K562 (cell line): ENCODE results near the gene MAP3K19. TPM values are rescaled to one million over a fixed set of nuclear protein-coding genes. Genes with fewer than 3 reads are reported as not detected.

Experiments
- ELF4 ChIP-seq: fragments of 450-650 bp; formaldehyde crosslinking; IDR thresholded peaks from 2 replicates; pipeline ENCODE4 v1.4.0; 2022; ENCODE audit warnings: missing genetic modification characterization
- EP400 ChIP-seq: fragments of 450-650 bp; IDR thresholded peaks from 2 replicates; pipeline ENCODE4 v1.6.1; 2017; ENCODE audit warnings: antibody characterized with exemption, mild to moderate bottlenecking, moderate library complexity
- FOXK2 ChIP-seq, 2 experiments: fragments of 450-650 bp; IDR thresholded peaks in 1 of 2; conservative IDR thresholded peaks in 1 of 2; 2 replicates each; pipeline ENCODE4 v1.6.1; 2016; ENCODE audit warnings: low read depth in 2 of 2, mild to moderate bottlenecking in 1 of 2
- HDAC1 ChIP-seq, 2 experiments: fragments of 450-650 bp; IDR thresholded peaks; 2 replicates each; pipeline ENCODE4 v1.6.1; 2016 to 2017; ENCODE audit warnings: inconsistent platforms in 1 of 2, mild to moderate bottlenecking in 1 of 2, moderate library complexity in 1 of 2
- HNRNPH1 ChIP-seq: fragments of 200-400 bp; formaldehyde crosslinking; optimal IDR thresholded peaks from 2 replicates; pipeline ENCODE3; 2017; ENCODE audit warnings: low read depth, mild to moderate bottlenecking, low read length, moderate library complexity
- JUNB ChIP-seq: fragments of 450-650 bp; formaldehyde crosslinking; conservative IDR thresholded peaks from 2 replicates; pipeline ENCODE4 v1.4.0; 2020; ENCODE audit warnings: mild to moderate bottlenecking
- MCM3 ChIP-seq: fragments of 450-650 bp; IDR thresholded peaks from 2 replicates; pipeline ENCODE4 v1.6.1; 2016
- NR1H2 ChIP-seq: sonication (generic); formaldehyde crosslinking; IDR thresholded peaks from 2 replicates; pipeline ENCODE4 v1.4.0; 2020; ENCODE audit warnings: mild to moderate bottlenecking, missing genetic modification reagents
- PML ChIP-seq: IDR thresholded peaks from 2 replicates; pipeline ENCODE4 v1.6.1; 2012; ENCODE audit warnings: low read length, inconsistent platforms
- POLR2AphosphoS2 ChIP-seq: IDR thresholded peaks from 2 replicates; pipeline ENCODE4 v1.6.1; 2012; ENCODE audit warnings: low read length, improper control_type of control experiment
- POLR3A ChIP-seq: IDR thresholded peaks from 2 replicates; pipeline ENCODE4 v1.6.1; 2011; ENCODE audit warnings: borderline replicate concordance, mild to moderate bottlenecking, moderate library complexity; ENCODE audit not compliant: insufficient read length, insufficient read depth; ENCODE audit errors: extremely low read depth
- SIX5 ChIP-seq, 2 experiments: IDR thresholded peaks; 2 replicates each; pipeline ENCODE4 v1.6.1; 2011; ENCODE audit warnings: low read length in 2 of 2, borderline replicate concordance in 1 of 2, low read depth in 1 of 2, mild to moderate bottlenecking in 1 of 2, moderate library complexity in 1 of 2; ENCODE audit not compliant: insufficient read depth in 1 of 2
- SMARCE1 ChIP-seq: fragments of 450-650 bp; IDR thresholded peaks from 2 replicates; pipeline ENCODE4 v1.7.1; 2016; ENCODE audit warnings: mild to moderate bottlenecking
- TBP ChIP-seq: optimal IDR thresholded peaks from 2 replicates; pipeline ENCODE3; 2011; ENCODE audit warnings: low read depth, low read length, improper control_type of control experiment
- ZNF589 ChIP-seq: fragments of 200-800 bp; sonication (Bioruptor generic); IDR thresholded peaks from 2 replicates; pipeline ENCODE4 v1.6.1; 2016; ENCODE audit warnings: low read depth, missing genetic modification characterization, missing compliant biosample characterization
- ZNF766 ChIP-seq: fragments of 200-800 bp; sonication (Bioruptor generic); conservative IDR thresholded peaks from 2 replicates; pipeline ENCODE4 v1.6.1; 2016; ENCODE audit warnings: missing genetic modification characterization, missing compliant biosample characterization
- polyA plus RNA-seq, 8 experiments: library from polyadenylated mRNA; depleted of rRNA in 4 of 8; stranded (reverse) in 5 of 8; unstranded in 3 of 8; fragments of >200 nt; fragmentation: Nextera tagmentation in 2 of 8; fragmentation: Illumina TruSeq in 1 of 8; extraction: Ambion mirVana in 2 of 8; extraction: Trizol in 1 of 8; gene quantifications; 2 replicates each; pipeline versions ENCODE4 v1.2.1 to v1.2.3, GENCODE V29; 2011 to 2014; ENCODE audit warnings: inconsistent platforms in 1 of 8, missing spikeins in 1 of 8
- total RNA-seq, 7 experiments: library from RNA; depleted of rRNA in 6 of 7; stranded (reverse); fragments of >200 nt in 6 of 7; fragmentation: Illumina TruSeq in 2 of 7; extraction: Trizol in 2 of 7; gene quantifications; 2 replicates each; pipeline versions ENCODE4 v1.2.1 to v1.2.3, GENCODE V29; 2011 to 2021; ENCODE audit warnings: low replicate concordance in 1 of 7
- TF ChIP-seq, protein P1 (sequence below): fragments of 200-800 bp; sonication (Bioruptor generic); IDR thresholded peaks from 2 replicates; pipeline ENCODE4 v1.6.1; 2017; ENCODE audit warnings: missing genetic modification characterization, missing compliant biosample characterization
- TF ChIP-seq, protein P2 (sequence below): sonication (generic); formaldehyde crosslinking; IDR thresholded peaks from 2 replicates; pipeline ENCODE4 v1.8.1; 2023; ENCODE audit warnings: mild to moderate bottlenecking, missing genetic modification reagents

The MAP3K19 gene
- total and polyA plus RNA-seq, 9 of the 15 experiments (the other 6 are each of a cell fraction or from before 2014, with no cell fraction given): 0.29 TPM; not detected in 8

DNA sequence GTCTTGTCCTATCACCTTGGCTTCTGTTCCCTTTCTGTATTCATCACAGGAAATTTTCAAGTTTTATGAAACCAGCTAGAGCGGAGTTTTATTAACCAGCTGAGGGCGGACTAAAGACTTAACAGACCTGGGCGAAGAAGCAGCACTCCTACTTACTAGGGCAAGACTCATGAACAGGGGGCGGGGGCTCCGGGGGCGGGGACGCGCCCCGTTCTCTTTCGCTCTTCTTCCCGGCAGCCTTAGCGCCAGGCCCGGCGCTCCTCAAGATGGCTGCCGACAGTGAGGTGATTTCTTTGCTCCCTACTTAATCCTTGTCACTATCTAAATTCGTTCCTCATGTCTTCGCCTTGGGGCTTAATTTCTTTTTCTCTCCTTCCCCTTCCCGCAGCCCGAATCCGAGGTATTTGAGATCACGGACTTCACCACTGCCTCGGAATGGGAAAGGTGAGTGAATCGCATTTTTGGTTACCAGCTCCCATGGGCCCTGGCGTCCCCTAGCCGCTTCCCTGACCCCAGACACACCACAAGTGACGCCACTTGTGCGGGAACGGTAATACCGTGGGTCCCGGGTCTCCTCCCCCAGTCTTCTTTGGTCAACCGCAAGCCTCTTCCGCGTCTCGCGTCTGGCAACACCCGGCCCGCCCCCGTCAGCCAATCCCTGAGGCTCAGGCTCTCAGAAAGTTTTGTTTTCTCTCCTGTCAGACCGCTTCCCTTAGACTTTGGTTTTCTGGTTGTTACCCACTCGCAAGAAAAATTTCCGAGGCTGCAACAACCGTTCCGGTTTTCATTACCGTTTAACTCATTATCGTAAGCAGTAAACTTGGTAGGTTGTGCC is 5.0 kb upstream of the MAP3K19 start, which contains the start of gene RAB3GAP1 (continued):
- TF ChIP-seq, protein P1, sequence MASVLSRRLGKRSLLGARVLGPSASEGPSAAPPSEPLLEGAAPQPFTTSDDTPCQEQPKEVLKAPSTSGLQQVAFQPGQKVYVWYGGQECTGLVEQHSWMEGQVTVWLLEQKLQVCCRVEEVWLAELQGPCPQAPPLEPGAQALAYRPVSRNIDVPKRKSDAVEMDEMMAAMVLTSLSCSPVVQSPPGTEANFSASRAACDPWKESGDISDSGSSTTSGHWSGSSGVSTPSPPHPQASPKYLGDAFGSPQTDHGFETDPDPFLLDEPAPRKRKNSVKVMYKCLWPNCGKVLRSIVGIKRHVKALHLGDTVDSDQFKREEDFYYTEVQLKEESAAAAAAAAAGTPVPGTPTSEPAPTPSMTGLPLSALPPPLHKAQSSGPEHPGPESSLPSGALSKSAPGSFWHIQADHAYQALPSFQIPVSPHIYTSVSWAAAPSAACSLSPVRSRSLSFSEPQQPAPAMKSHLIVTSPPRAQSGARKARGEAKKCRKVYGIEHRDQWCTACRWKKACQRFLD (CRISPR knock-in tag): no peak
- TF ChIP-seq SMARCE1 (peak; percentile 43; the same call in 1 of the 2 replicates), ZNF589 (CRISPR knock-in tag) (peak; percentile 14; the same call in 1 of the 2 replicates), HNRNPH1 (no peak), POLR2AphosphoS2 (peak; percentile 40; the same call in 1 of the 2 replicates), FOXK2 (conservative IDR thresholded peaks at IDR 0.05 in 1 of 2, IDR thresholded peaks at IDR 0.05 in 1 of 2; ENCODE audit: low read depth in 2 of 2) (peak in 1 of 2 experiments; percentile 62; a peak in 1 of 4 replicates), ELF4 (no peak), HDAC1 (IDR thresholded peaks at IDR 0.05) (peak in 1 of 2 experiments; percentile 82; a peak in 2 of 4 replicates), JUNB (CRISPR knock-in tag) (no peak), MCM3 (no peak), POLR3A (no peak), EP400 (peak; percentile 82), ZNF766 (CRISPR knock-in tag) (no peak; the same call in 1 of the 2 replicates), NR1H2 (CRISPR knock-in tag) (no peak), PML (peak; percentile 78), TBP (peak; percentile 84), SIX5 (IDR thresholded peaks at IDR 0.05; ENCODE audit: borderline replicate concordance in 1 of 2, insufficient read depth in 1 of 2, low read depth in 1 of 2, low read length in 2 of 2) (no peak)
- TF ChIP-seq, protein P2, sequence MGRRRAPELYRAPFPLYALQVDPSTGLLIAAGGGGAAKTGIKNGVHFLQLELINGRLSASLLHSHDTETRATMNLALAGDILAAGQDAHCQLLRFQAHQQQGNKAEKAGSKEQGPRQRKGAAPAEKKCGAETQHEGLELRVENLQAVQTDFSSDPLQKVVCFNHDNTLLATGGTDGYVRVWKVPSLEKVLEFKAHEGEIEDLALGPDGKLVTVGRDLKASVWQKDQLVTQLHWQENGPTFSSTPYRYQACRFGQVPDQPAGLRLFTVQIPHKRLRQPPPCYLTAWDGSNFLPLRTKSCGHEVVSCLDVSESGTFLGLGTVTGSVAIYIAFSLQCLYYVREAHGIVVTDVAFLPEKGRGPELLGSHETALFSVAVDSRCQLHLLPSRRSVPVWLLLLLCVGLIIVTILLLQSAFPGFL (CRISPR knock-in tag): no peak
